Stimulated activated CD4-positive, alpha-beta T cell treated with anti-CD3 and anti-CD28 coated beads, TNF-alpha, amount 100 ng/mL, for 1 hour (primary cell): ENCODE measurements around the gene MAPK8IP3.
"Not testable (repeated sequence)": the region's sequence is repeated elsewhere in the genome, so short reads cannot be mapped to it uniquely, and the experiment has no call there.

ENCODE experiments used
- DNase-seq, 3 donors: peaks; one replicate each; pipeline ENCODE4 v3.0.0-alpha.2; 2020; ENCODE audit warnings: low read depth in 3 of 3, low spot score in 1 of 3

The MAPK8IP3 gene

GRCh38 chr16:1677339-1677738, 28.7 kb upstream of the MAPK8IP3 start:
- DNase-seq = no peak

GRCh38 chr16:1677942-1678499, 28.0 kb upstream of the MAPK8IP3 start, which contains the start of gene JPT2:
Gene JPT2 (plus strand): TSS chr16:1678279. CDS start chr16:1678313, 34 bp downstream.
- peak; percentile 86 to 91 (median 91) for DNase-seq

- peak in 2 of 3 donors; percentile 7 to 43 for DNase-seq
Measured at GRCh38 chr16:1678500-1679098, 27.4 kb upstream of the MAPK8IP3 start.

- DNase-seq = no peak
Measured at GRCh38 chr16:1680361-1680760, 25.6 kb upstream of the MAPK8IP3 start.

DNA sequence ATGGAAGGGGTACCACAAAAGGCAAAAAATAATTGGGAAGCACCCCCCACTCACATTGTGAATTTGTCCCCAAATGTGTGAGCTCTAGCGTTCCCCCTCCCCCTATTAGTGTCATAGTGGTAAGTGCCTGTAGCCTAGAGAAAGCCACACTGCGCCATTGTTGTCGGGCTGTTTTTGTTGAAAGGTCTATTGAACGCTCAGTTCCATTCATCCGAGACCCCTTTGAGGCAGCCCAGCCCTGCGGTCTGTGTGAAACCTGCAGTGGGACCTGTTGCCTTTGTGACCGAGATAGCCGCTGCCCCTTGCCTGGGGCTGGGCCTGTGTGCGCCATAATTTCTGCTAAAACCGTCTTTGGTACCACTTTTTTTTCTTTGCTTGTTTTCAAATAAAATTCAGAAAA, 25.0 kb upstream of the MAPK8IP3 start:
- DNase-seq = no peak

GRCh38 chr16:1687427-1688316, 18.3 kb upstream of the MAPK8IP3 start:
- no peak for DNase-seq

- no peak for DNase-seq
Measured at GRCh38 chr16:1688807-1689560, 17.0 kb upstream of the MAPK8IP3 start.

DNA sequence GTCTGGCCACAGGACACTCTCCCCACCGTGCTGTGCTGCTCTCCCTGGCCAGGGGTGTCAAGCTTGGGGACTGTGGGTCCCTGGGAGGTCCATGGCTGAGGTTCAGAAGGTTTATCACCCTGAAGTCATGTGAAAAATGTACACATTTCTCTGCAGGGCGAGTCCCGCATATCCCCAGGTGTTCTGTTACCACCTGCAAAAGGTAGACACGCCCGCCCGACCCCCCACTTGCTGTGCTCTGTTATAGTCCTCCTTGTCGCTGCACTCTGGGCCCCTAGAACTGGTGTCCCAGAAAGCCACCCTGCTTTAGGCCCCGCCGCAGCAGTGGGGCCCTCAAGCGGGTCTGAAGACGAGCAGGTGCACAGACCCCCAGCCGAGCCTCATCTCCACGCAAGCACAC, 16.1 kb upstream of the MAPK8IP3 start:
- DNase-seq = no peak

DNA sequence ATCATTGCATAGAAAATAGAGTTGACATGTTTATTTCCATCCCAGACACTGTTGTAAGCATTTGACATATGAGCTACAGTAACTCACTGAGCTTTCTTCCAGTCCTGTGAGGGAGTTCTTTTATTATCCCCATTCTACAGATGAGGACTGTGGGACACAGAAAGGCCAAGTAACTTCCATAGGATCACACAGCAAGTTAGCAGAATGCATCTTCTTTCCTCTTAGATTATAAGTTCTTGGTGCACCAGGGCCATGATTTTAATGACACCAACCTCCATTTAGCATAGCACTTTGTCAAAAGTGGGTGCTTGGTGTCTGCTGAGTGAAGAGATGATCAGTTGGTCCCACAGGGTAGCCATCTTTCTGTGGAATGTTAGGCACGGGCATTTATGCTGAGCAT, 15.2 kb upstream of the MAPK8IP3 start:
- DNase-seq = no peak

DNA sequence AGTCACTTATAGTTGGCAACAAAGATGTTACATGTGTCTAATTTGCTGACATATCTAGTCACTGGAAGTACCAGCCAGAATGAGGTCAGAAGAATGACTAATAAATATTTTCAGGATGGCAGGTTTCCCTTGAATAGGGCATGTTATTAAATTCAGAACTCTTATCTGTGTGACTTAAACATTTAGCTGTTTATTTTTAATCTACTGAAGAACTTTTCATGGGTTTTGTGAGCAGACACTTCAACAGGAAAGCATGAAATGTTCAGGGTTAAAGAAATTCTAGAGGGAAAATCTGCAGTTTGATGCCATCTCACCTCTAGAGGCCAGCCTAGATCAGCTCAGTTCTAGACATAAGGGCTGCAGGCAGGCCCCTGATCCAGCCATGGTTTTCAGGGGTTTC, 14.7 kb upstream of the MAPK8IP3 start:
- no peak for DNase-seq

DNA sequence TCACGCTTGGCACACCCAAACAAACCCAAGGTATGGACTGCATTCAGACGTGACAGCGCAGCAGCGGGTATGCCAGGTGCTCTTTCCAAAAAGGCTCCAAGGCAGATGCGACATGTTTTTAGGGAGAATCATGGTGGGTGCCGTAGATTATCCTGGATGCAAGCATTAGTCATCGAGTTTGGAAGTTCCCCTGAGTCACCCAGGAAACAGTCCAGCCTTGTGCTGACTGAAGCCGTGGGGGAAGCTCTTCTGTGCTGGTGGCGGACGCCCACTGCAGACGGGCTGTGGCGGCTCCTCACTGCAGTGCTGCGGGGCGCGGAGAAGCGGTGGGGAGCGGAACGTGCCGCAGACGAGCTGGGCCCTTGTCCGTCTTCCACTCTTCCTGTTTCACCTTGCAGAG, 14.0 kb upstream of the MAPK8IP3 start:
- no peak for DNase-seq

- no peak for DNase-seq
Measured at GRCh38 chr16:1696863-1697262, 9.1 kb upstream of the MAPK8IP3 start.

DNA sequence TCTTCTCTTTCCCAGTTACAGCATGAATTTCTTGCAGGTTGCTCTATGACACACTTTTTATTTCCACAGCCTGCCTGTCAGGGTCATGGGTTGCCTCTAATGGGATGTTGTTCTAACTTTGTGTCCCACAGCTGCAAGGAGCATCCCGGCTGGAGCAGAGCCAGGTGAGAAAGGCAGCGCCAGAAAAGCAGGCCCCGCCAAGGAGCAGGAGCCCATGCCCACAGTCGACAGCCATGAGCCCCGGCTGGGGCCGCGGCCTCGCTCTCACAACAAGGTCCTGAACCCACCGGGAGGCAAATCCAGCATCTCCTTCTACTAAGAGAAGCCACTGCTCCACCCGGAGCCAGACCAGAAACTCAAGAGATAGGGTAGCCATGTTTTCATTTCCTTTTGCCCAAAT, 7.3 kb upstream of the MAPK8IP3 start:
- DNase-seq = no peak

DNA sequence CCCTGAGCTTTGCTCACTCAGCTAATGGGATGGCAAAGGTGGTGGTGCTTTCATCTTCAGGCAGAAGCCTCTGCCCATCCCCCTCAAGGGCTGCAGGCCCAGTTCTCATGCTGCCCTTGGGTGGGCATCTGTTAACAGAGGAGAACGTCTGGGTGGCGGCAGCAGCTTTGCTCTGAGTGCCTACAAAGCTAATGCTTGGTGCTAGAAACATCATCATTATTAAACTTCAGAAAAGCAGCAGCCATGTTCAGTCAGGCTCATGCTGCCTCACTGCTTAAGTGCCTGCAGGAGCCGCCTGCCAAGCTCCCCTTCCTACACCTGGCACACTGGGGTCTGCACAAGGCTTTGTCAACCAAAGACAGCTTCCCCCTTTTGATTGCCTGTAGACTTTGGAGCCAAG, 5.7 kb upstream of the MAPK8IP3 start:
- DNase-seq = no peak

DNA sequence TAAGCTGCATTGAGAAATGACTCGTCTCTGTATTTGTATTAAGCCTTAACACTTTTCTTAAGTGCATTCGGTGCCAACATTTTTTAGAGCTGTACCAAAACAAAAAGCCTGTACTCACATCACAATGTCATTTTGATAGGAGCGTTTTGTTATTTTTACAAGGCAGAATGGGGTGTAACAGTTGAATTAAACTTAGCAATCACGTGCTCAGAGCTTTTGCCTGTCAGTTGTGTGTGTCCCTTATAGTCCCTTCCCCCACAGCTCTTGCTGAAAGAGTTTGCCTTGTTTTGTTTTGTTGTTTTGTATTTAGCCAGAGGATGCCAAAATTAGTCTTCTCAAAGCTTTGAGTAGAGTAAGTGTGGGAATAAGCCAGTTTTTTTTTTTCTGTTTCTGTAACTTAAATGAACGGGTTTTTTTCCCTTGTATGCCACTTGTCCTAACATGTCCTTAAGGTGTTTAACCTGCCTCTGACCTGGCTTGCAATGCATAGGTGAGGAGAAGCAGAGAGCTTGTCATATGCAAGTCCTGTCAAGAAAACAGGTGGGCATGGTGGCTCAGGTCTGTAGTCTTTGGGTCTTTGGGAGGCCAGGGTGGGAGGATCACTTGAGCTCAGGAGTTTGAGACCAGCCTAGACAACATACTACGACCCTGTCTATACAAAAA, 4.6 kb upstream of the MAPK8IP3 start:
- DNase-seq = no peak

DNA sequence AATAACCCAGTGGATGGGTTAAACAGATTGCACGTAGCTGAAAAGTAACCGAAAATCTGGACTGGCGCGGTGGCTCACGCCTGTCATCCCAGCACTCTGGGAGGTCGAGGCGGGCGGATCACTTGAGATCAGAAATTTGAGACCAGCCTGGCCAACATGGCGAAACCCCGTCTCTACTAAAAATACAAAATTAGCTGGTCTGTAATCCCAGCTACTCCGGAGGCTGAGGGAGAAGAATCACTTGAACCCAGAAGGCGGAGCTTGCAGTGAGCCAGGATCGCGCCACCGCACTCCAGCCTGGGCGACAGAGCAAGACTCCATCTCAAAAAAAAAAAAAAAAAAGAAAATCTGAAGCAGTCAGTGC, 689 bp upstream of the MAPK8IP3 start:
- DNase-seq = not testable (repeated sequence)

DNA sequence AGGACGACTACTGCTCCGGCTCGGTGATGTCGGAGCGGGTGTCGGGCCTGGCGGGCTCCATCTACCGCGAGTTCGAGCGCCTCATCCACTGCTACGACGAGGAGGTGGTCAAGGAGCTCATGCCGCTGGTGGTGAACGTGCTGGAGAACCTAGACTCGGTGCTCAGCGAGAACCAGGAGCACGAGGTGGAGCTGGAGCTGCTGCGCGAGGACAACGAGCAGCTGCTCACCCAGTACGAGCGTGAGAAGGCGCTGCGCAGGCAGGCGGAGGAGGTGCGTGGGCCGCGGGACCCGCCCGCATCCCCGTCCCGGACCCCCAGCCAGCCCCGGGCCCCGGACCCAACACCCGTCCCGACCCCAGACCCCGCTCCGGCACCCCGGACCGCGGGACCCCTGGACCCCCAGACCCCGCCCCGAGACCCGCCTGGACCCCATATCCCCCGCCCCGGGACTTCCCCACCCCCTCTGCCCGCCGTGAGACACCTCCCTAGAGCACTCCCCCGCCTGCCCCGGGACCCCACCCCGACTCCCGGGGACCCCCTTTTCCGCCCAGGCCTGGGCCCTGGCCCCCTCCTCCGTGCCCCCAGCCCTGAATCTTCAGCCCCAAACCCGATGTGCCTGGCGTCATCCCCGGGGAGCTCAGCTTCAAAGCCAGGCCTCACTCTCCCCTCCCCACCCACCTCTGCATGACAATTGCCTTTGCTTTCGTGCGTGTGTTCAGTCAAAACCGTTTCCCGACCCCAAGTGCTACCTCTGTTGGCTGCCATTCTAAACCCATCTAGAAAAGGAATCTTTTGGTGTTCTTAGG, 594 bp downstream of the MAPK8IP3 start:
- DNase-seq = peak in 2 of 3 donors; percentile 26 to 30

DNA sequence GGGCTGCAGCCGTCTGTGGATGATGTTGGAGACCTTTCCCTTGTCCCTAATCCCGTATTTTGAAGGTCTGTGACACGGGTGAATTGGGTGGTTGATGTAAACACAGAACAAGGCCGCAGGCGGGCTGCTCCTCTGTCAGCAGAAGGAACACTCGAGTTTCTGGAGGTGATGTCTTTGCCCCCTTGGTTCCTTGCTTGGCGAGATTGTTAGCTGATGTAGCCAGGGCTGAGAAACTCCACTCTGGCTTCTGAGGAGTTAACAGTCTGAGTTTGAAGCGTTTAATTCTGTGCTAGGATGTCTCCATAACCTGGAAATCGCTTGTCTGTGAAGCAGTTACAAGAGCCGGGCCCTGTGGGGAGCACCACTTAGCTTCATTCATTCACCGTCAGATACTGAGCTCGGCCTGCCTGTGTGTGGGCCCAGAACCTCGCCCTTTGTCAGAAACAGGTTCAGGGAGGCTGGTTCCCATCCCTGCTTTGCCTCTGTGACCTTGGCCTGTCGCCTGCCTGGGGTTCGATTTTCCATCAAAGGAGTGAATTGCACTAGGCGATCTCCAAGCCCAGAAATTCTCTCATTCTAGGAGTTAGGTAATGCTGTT, 1.3 kb downstream of the MAPK8IP3 start:
- no peak for DNase-seq

DNA sequence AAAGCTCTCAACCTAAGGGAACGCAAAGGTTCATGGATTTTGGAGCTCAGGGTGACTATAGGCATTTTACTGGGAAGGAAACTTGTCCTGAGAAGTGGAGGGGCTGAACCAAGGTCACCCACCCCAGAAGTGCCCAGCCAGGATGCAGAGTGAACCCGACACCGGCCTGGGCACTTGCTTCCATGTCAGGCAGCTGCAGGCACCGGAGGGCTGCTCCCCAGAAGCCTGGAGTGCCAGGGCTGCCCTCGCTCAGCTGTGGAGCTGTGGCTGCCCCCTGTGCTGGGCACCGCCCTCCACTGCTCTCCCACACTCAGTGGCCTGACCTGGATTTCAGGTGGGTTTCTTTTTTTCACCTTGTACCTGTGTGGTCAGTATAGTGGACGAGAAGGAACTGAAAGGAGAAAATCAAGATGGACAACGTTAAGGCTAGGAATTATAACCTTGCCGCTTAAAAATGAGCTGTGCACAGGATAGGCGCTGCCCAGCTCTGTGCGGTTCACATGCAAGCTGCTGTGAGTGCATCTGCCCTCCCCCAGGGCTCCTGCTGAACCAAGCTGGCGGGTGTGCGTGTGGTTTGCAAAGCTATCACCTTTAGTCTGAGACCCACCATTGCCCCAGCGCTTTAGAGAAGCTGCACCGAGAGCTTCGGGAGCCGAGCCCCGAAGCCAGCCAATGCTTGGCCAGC, 2.2 kb downstream of the MAPK8IP3 start:
- no peak for DNase-seq
